H9 (cell line): ENCODE data around the gene TMC1. TPM values are rescaled to one million over a fixed set of nuclear protein-coding genes. Genes with fewer than 3 reads are reported as not detected.

ENCODE experiments used
- DNase-seq: peaks from one replicate; pipeline ENCODE4 v3.0.0-alpha.2; 2017
- H2AFZ ChIP-seq: one replicate; pipeline ENCODE4 v1.6.1; 2013; ENCODE audit warnings: mild to moderate bottlenecking, low read length, control low read depth, moderate library complexity
- H2AK5ac ChIP-seq: 2 replicates; pipeline ENCODE4 v1.6.1; 2013; ENCODE audit warnings: low read length, control low read depth, mixed read lengths; ENCODE audit not compliant: insufficient read length
- H2BK120ac ChIP-seq: one replicate; pipeline ENCODE4 v1.6.1; 2013; ENCODE audit warnings: low read depth, mild to moderate bottlenecking, low read length, control low read depth, inconsistent platforms; ENCODE audit not compliant: poor library complexity, severe bottlenecking
- H2BK12ac ChIP-seq: 2 replicates; pipeline ENCODE4 v1.6.1; 2013; ENCODE audit warnings: low read length, control low read depth, mixed read lengths, low read depth; ENCODE audit not compliant: insufficient read length
- H2BK15ac ChIP-seq: 2 replicates; pipeline ENCODE4 v1.6.1; 2013; ENCODE audit warnings: low read depth, low read length, control low read depth
- H2BK20ac ChIP-seq: one replicate; pipeline ENCODE4 v1.6.1; 2013; ENCODE audit warnings: low read depth, mild to moderate bottlenecking, low read length, control low read depth, inconsistent platforms; ENCODE audit not compliant: poor library complexity, severe bottlenecking
- H2BK5ac ChIP-seq: 2 replicates; pipeline ENCODE4 v1.6.1; 2013; ENCODE audit warnings: low read length, control low read depth, mixed read lengths; ENCODE audit not compliant: insufficient read length
- H3K14ac ChIP-seq: 2 replicates; pipeline ENCODE4 v1.6.1; 2013; ENCODE audit warnings: low read length, control low read depth; ENCODE audit not compliant: insufficient read depth
- H3K18ac ChIP-seq: 2 replicates; pipeline ENCODE4 v1.6.1; 2013; ENCODE audit warnings: low read depth, mild to moderate bottlenecking, mixed read lengths, low read length, control low read depth; ENCODE audit not compliant: insufficient read length
- H3K23ac ChIP-seq: 2 replicates; pipeline ENCODE4 v1.6.1; 2013; ENCODE audit warnings: low read length, control low read depth, mixed read lengths, low read depth; ENCODE audit not compliant: insufficient read length
- H3K23me2 ChIP-seq: 2 replicates; pipeline ENCODE4 v1.6.1; 2013; ENCODE audit warnings: low read depth, mild to moderate bottlenecking, mixed read lengths, low read length, control low read depth; ENCODE audit not compliant: insufficient read length, poor library complexity, severe bottlenecking
- H3K27ac ChIP-seq: 2 replicates; pipeline ENCODE4 v1.5.1; 2013; ENCODE audit warnings: low read length, control low read depth, mixed read lengths, low read depth; ENCODE audit not compliant: insufficient read length
- H3K27me3 ChIP-seq: 2 replicates; pipeline ENCODE4 v1.6.1; 2013; ENCODE audit warnings: low read length, control low read depth, inconsistent platforms; ENCODE audit not compliant: insufficient read depth
- H3K4ac ChIP-seq: 2 replicates; pipeline ENCODE4 v1.6.1; 2013; ENCODE audit warnings: low read depth, mild to moderate bottlenecking, control low read depth, inconsistent platforms, low read length, moderate library complexity
- H3K4me1 ChIP-seq: 2 replicates; pipeline ENCODE4 v1.6.1; 2013; ENCODE audit warnings: low read length, control low read depth, inconsistent platforms; ENCODE audit not compliant: insufficient read depth
- H3K4me2 ChIP-seq: 2 replicates; pipeline ENCODE4 v1.6.1; 2013; ENCODE audit warnings: low read length, control low read depth, mixed read lengths; ENCODE audit not compliant: insufficient read length, insufficient read depth
- H3K56ac ChIP-seq: 2 replicates; pipeline ENCODE4 v1.6.1; 2013; ENCODE audit warnings: low read depth, mild to moderate bottlenecking, mixed read lengths, low read length, control low read depth; ENCODE audit not compliant: insufficient read length
- H3K79me1 ChIP-seq: 2 replicates; pipeline ENCODE4 v1.6.1; 2013; ENCODE audit warnings: low read depth, mild to moderate bottlenecking, moderate library complexity, low read length, control low read depth, inconsistent platforms; ENCODE audit not compliant: insufficient read depth, poor library complexity, severe bottlenecking
- H3K79me2 ChIP-seq: 2 replicates; pipeline ENCODE4 v1.6.1; 2013; ENCODE audit warnings: low read length, control low read depth, inconsistent platforms; ENCODE audit not compliant: insufficient read depth
- H3K9ac ChIP-seq: 2 replicates; pipeline ENCODE4 v1.6.1; 2013; ENCODE audit warnings: low read length, control low read depth, mixed read lengths; ENCODE audit not compliant: insufficient read length; ENCODE audit errors: extremely low read depth
- H3K9me3 ChIP-seq: one replicate; pipeline ENCODE4 v1.6.1; 2013; ENCODE audit warnings: low read depth, low read length, inconsistent platforms; ENCODE audit not compliant: control insufficient read depth
- H3T11ph ChIP-seq: one replicate; pipeline ENCODE4 v1.6.1; 2013; ENCODE audit warnings: mild to moderate bottlenecking, low read length, control low read depth, inconsistent platforms
- H4K20me1 ChIP-seq: one replicate; pipeline ENCODE4 v1.6.1; 2013; ENCODE audit not compliant: control insufficient read depth, insufficient read length, insufficient read depth
- H4K5ac ChIP-seq: 2 replicates; pipeline ENCODE4 v1.6.1; 2013; ENCODE audit warnings: low read depth, mild to moderate bottlenecking, mixed read lengths, low read length, control low read depth; ENCODE audit not compliant: insufficient read length
- H4K8ac ChIP-seq: replicated peaks from 2 replicates; pipeline ENCODE4 v1.6.1; 2013; ENCODE audit warnings: low read length, control low read depth, mixed read lengths, low read depth; ENCODE audit not compliant: insufficient read length
- H4K91ac ChIP-seq: 2 replicates; pipeline ENCODE4 v1.6.1; 2013; ENCODE audit warnings: low read depth, mild to moderate bottlenecking, moderate library complexity, mixed read lengths, low read length, control low read depth; ENCODE audit not compliant: insufficient read length
- H3K27ac Mint-ChIP-seq, 3 experiments: 2 replicates in 2 of 3; 3 replicates in 1 of 3; pipeline ENCODE4 v1.8.0; 2020 to 2021; ENCODE audit warnings: mixed read lengths in 3 of 3, mild to moderate bottlenecking in 1 of 3, moderate library complexity in 1 of 3
- H3K27me3 Mint-ChIP-seq: 2 replicates; pipeline ENCODE4 v1.8.0; 2021; ENCODE audit warnings: low read depth, mild to moderate bottlenecking, moderate library complexity, mixed read lengths
- H3K36me3 Mint-ChIP-seq, 3 experiments: 2 replicates in 2 of 3; 3 replicates in 1 of 3; pipeline ENCODE4 v1.8.0; 2020 to 2021; ENCODE audit warnings: low read depth in 3 of 3, mixed read lengths in 3 of 3; ENCODE audit not compliant: insufficient read depth in 1 of 3
- H3K4me1 Mint-ChIP-seq, 2 experiments: 2 replicates each; pipeline ENCODE4 v1.8.0; 2020; ENCODE audit warnings: mixed read lengths in 2 of 2
- H3K4me3 Mint-ChIP-seq, 2 experiments: 2 replicates in 1 of 2; 3 replicates in 1 of 2; pipeline ENCODE4 v1.8.0; 2020 to 2021; ENCODE audit warnings: mild to moderate bottlenecking in 2 of 2, mixed read lengths in 2 of 2, moderate library complexity in 1 of 2
- H3K9me3 Mint-ChIP-seq, 2 experiments: 2 replicates in 1 of 2; 3 replicates in 1 of 2; pipeline ENCODE4 v1.8.0; 2020; ENCODE audit warnings: mild to moderate bottlenecking in 2 of 2, mixed read lengths in 2 of 2, moderate library complexity in 1 of 2
- WGBS: extraction: QIAGEN DNeasy Blood & Tissue Kit; methylation state at CpG from one replicate; pipeline ENCODE4 v1.1.7; 2013; ENCODE audit warnings: missing lambda C conversion rate, low lambda C conversion rate, mixed read lengths; ENCODE audit not compliant: insufficient read length; ENCODE audit errors: extremely low coverage; 5-methylcytosine and 5-hydroxymethylcytosine counted together
- total RNA-seq: library from RNA; stranded (reverse); gene quantifications from 2 replicates; pipeline ENCODE4 v1.2.1, GENCODE V29; 2021
- TF ChIP-seq, protein P1 (sequence below): fragments of 200-600 bp; sonication (generic); conservative IDR thresholded peaks from 3 replicates; pipeline ENCODE4 v1.8.0; 2021; ENCODE audit warnings: antibody characterized with exemption, mild to moderate bottlenecking

TMC1 gene
- total RNA-seq, 1 experiment from 2014 or later: 2.4 TPM

DNA sequence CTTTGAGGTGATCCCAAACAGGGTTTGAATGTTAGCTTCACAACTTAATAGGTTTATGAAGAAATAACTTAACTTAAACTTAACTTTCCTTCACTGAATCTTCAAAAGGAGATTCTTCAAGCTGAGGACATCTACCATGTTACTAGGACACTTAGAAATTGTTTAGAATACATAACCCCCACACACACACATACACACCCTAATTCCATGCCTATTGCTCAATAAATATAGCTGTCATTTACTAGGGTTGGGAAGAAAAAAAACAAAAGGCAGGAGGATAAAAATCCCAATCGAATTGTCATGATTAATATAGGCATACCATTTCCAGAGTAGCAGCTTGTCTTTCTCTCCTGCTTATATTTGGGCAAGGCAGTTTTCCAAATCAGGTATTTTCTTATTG is 363.1 kb downstream of the TMC1 start:
- Mint-ChIP-seq H3K9me3 (peaks cover 5 to 7% of the 10 kb centered on the region in 2 experiments), H3K4me1 (no peaks in the 10 kb centered on the region), H3K36me3 (peaks cover 3 to 8% (median 8%) of the 10 kb centered on the region in 3 experiments; a peak in 3 of 7 replicates), H3K27me3 (no peaks in the 10 kb centered on the region; the same call in 1 of the 2 replicates), H3K27ac (no peak overlapping the region), H3K4me3 (no peak overlapping the region)
- no peaks in the 10 kb centered on the region for H3K79me2 ChIP-seq
- H2AFZ ChIP-seq: no peak overlapping the region
- H3K27me3 ChIP-seq: no peaks in the 10 kb centered on the region
- H4K5ac ChIP-seq: no peak overlapping the region
- no peak overlapping the region for H2BK12ac ChIP-seq
- DNase-seq: no peak
- H4K20me1 ChIP-seq: no peaks in the 10 kb centered on the region
- no CpG with 5 or more reads among the region's 1 CpG for WGBS
- no peak overlapping the region for H2BK15ac ChIP-seq
- no peak overlapping the region for H3K56ac ChIP-seq
- H3K9ac ChIP-seq: no peak overlapping the region
- no peak overlapping the region for H3K27ac ChIP-seq
- H3T11ph ChIP-seq: no peak overlapping the region
- H2BK5ac ChIP-seq: no peak overlapping the region
- no peak overlapping the region for H2BK120ac ChIP-seq
- no peak overlapping the region for H3K4ac ChIP-seq
- no peak overlapping the region for H2AK5ac ChIP-seq
- no peak overlapping the region for H4K91ac ChIP-seq
- H3K23me2 ChIP-seq: no peaks in the 10 kb centered on the region
- no peak overlapping the region for H3K18ac ChIP-seq
- H3K79me1 ChIP-seq: no peaks in the 10 kb centered on the region
- TF ChIP-seq, protein P1, sequence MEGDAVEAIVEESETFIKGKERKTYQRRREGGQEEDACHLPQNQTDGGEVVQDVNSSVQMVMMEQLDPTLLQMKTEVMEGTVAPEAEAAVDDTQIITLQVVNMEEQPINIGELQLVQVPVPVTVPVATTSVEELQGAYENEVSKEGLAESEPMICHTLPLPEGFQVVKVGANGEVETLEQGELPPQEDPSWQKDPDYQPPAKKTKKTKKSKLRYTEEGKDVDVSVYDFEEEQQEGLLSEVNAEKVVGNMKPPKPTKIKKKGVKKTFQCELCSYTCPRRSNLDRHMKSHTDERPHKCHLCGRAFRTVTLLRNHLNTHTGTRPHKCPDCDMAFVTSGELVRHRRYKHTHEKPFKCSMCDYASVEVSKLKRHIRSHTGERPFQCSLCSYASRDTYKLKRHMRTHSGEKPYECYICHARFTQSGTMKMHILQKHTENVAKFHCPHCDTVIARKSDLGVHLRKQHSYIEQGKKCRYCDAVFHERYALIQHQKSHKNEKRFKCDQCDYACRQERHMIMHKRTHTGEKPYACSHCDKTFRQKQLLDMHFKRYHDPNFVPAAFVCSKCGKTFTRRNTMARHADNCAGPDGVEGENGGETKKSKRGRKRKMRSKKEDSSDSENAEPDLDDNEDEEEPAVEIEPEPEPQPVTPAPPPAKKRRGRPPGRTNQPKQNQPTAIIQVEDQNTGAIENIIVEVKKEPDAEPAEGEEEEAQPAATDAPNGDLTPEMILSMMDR: no peak
- H4K8ac ChIP-seq: no peak overlapping the region
- no peak overlapping the region for H3K23ac ChIP-seq
- H3K4me2 ChIP-seq: no peak overlapping the region
- no peak overlapping the region for H2BK20ac ChIP-seq
- no peaks in the 10 kb centered on the region for H3K4me1 ChIP-seq
- H3K14ac ChIP-seq: no peak overlapping the region
- H3K9me3 ChIP-seq: no peaks in the 10 kb centered on the region

Other genes starting within 250 kb of the TMC1 start
- gene ZFAND5, start 156.4 kb upstream of the TMC1 start, total RNA-seq: 293 and 304 TPM in 2 replicates